Adrenal gland (tissue), 12 donors: ENCODE results near the gene BRD8. TPM values are rescaled to one million over a fixed set of nuclear protein-coding genes. Genes with fewer than 3 reads are reported as not detected.

Experiments
- DNase-seq, 7 donors: peaks; one replicate each; pipeline ENCODE4 v3.0.0-alpha.2; 2019 to 2020
- H3K27ac ChIP-seq, 5 donors: fragments of 200-600 bp; sonication (generic) in 4 of 5; 1 replicate in 3 of 5; 2 replicates in 2 of 5; pipeline versions ENCODE4 v1.5.1 to v1.8.0; 2016 to 2020; ENCODE audit warnings: mild to moderate bottlenecking in 1 of 5
- H3K27me3 ChIP-seq: fragments of 200-600 bp; 2 replicates; pipeline ENCODE4 v1.8.0; 2021
- H3K36me3 ChIP-seq, 2 donors: fragments of 200-600 bp; replicated peaks in 1 of 2; 1 replicate in 1 of 2; 2 replicates in 1 of 2; pipeline versions ENCODE4 v1.5.1 to v1.8.0; 2018 to 2022
- H3K4me1 ChIP-seq, 2 donors: fragments of 200-600 bp; replicated peaks in 1 of 2; 1 replicate in 1 of 2; 2 replicates in 1 of 2; pipeline versions ENCODE4 v1.5.1 to v1.8.0; 2018 to 2021
- H3K4me3 ChIP-seq, 4 donors: fragments of 200-600 bp; sonication (generic) in 3 of 4; one replicate each; pipeline ENCODE4 v1.5.1; 2016 to 2018
- H3K9me3 ChIP-seq, 3 donors: fragments of 200-600 bp; sonication (generic) in 1 of 3; replicated peaks in 1 of 3; 1 replicate in 2 of 3; 2 replicates in 1 of 3; pipeline versions ENCODE4 v1.5.1 to v1.8.0; 2016 to 2021
- POLR2A ChIP-seq, 2 donors: fragments of 450-650 bp; IDR thresholded peaks; one replicate each; pipeline ENCODE4 v1.6.1; 2017; ENCODE audit warnings: antibody characterized with exemption in 2 of 2, mild to moderate bottlenecking in 2 of 2, moderate library complexity in 1 of 2
- WGBS, 4 donors: extraction: QIAGEN DNeasy Blood & Tissue Kit in 2 of 4; methylation state at CpG; one replicate each; pipeline versions ENCODE4 v1.1.5 to v1.1.7; 2013 to 2017; 5-methylcytosine and 5-hydroxymethylcytosine counted together
- intact Hi-C, 2 donors: fragments of 100-400 bp; cut with DNase I; formaldehyde crosslinking; loops; one replicate each; pipeline versions ENCODE4 v1.14.1 to v1.15.0; 2022 to 2023
- polyA plus RNA-seq, 3 donors: library from polyadenylated mRNA; stranded (reverse); fragments of 200-250 nt in 2 of 3; fragments of 350-450 nt in 1 of 3; fragmentation: Illumina TruSeq in 1 of 3; extraction: RNeasy Lipid Tissue Mini Kit (QIAGEN cat#74804) in 1 of 3; gene quantifications; one replicate each; pipeline ENCODE4 v1.2.3, GENCODE V29; 2013 to 2014
- total RNA-seq, 9 donors: library from RNA; depleted of rRNA in 4 of 9; stranded (reverse); fragments of >200 nt in 4 of 9; fragments of 120-200 nt in 1 of 9; fragmentation: NEBNext Ultra II Directional in 1 of 9; extraction: Animal tissue kit (Norgen Biotek cat#: 25700) in 1 of 9; gene quantifications; one replicate each; pipeline versions ENCODE4 v1.1.0 to v1.2.4, GENCODE V29; 2013 to 2023
- TF ChIP-seq, protein P1 (sequence below), 6 experiments: fragments of 450-650 bp in 4 of 6; fragments of 200-600 bp in 2 of 6; sonication (generic) in 1 of 6; IDR thresholded peaks; 1 replicate in 5 of 6; 2 replicates in 1 of 6; pipeline versions ENCODE4 v1.5.1 to v1.8.0; 2016 to 2021; ENCODE audit warnings: antibody characterized with exemption in 6 of 6, mild to moderate bottlenecking in 2 of 6, moderate library complexity in 1 of 6
- donor health status: healthy with polysubstance abuse.
- donor health status: Bipolar disorder and iron deficiency.
- donor health status: DM: yes; HTN: yes; CAD: no.
- donor health status: DM: no; HTN: no; CAD: no.
- donor health status: DM: no; HTN: no; CAD: no.
- donor health status: DM: yes; HTN: yes; CAD: no.

The BRD8 gene
- total and polyA plus RNA-seq, 12 donors, result 16.4 to 74.9 (median 46.9) TPM

DNA sequence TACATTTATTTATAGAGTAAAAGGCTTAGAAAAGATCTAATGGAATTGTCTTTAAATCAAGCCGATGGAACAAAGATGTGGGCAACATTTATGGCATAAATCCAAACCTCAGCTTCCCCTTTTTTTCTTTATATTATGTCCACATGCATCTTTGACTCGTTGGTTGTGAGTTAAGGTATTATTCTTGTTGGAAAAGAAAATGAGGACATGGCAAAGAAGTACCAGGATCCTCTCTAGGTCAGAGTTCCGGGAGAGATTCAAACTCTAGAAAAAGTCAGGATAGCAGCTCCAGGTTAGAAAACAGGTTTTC lies 38.7 kb downstream of the BRD8 start:
- Histone ChIP-seq H3K27ac (no peak overlapping the region), H3K27me3 (no peaks in the 10 kb centered on the region), H3K4me1 (peaks cover 0 to 4% of the 10 kb centered on the region in 2 donors), H3K4me3 (peak overlapping the region in 1 of 4 donors; percentile 58), H3K36me3 (no peaks in the 10 kb centered on the region), H3K9me3 (no peaks in the 10 kb centered on the region)
- TF ChIP-seq, protein P1, sequence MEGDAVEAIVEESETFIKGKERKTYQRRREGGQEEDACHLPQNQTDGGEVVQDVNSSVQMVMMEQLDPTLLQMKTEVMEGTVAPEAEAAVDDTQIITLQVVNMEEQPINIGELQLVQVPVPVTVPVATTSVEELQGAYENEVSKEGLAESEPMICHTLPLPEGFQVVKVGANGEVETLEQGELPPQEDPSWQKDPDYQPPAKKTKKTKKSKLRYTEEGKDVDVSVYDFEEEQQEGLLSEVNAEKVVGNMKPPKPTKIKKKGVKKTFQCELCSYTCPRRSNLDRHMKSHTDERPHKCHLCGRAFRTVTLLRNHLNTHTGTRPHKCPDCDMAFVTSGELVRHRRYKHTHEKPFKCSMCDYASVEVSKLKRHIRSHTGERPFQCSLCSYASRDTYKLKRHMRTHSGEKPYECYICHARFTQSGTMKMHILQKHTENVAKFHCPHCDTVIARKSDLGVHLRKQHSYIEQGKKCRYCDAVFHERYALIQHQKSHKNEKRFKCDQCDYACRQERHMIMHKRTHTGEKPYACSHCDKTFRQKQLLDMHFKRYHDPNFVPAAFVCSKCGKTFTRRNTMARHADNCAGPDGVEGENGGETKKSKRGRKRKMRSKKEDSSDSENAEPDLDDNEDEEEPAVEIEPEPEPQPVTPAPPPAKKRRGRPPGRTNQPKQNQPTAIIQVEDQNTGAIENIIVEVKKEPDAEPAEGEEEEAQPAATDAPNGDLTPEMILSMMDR (IDR thresholded peaks at IDR 0.05), result no peak
- TF ChIP-seq POLR2A (IDR thresholded peaks at IDR 0.05), result no peak
- no peak for DNase-seq
- intact Hi-C loops, result loop anchor here in 1 of 2 donors (10.0 kb wide), 1 partner anchor 105 kb away; the partner anchor contains the start of gene FAM13B
- 51 to 66% (median 56%) methylated on average over 3 of the region's 3 CpGs for WGBS, 4 donors

DNA sequence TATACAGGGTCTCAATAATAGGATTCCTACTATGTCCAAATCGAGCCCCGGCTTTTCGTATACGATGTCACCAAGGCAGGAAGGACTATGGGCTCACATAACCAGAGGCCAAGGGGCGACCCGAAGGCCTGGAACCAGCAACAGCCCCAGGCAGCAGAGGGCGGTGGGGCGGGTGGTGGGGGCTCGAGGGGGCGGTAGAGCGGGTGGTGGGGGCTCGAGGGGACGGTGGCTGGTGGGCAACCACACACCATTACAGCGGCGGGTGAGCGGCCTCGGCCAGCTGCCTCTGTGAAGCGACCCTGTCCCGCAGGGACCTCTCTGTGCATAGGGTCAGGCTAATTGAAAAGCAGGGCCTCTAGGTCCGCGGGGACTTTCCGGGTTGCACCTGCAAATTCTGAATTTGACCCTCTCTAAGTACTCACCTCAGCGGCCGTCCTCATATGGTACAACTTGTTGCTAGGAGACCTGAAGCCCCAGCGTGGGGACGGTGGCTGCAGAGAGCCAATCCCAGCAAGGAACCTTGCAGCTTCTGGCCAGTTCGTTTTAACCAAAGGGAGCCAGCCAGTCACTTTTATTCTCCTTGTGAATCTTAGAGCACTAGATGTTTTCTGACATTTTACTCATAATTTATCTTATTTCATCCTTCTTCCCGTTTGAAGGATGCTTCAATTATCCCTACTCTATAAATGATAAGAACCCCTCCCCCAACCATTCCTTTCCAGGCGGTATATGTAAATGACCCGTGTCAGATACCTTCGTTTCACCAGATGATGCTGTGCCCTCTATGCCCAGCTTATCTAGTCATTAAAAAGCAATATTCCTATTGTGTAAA lies 39.3 kb downstream of the BRD8 start, which contains the start of gene NME5:
Gene NME5, minus strand, starts transcription at position 480 of the 832 bp plus-strand sequence. CDS start 648 bp downstream, outside the sequence.
- H3K36me3 ChIP-seq, result no peaks in the 10 kb centered on the region
- H3K4me3 ChIP-seq, result peak within 1 kb of the TSS in 2 of 4 donors; percentile 33 to 58
- 3 to 11% (median 4%) methylated on average over 15 to 31 of the region's 31 CpGs for WGBS, 4 donors
- no peaks in the 10 kb centered on the region for H3K27me3 ChIP-seq
- H3K4me1 ChIP-seq, result peaks cover 0 to 4% of the 10 kb centered on the region in 2 donors
- intact Hi-C loops, result loop anchor here in 1 of 2 donors (10.0 kb wide), 1 partner anchor 104 kb away; the partner anchor contains the start of gene FAM13B
- no peak within 1 kb of the TSS for H3K27ac ChIP-seq
- H3K9me3 ChIP-seq, result no peaks in the 10 kb centered on the region
- peak; percentile 69 to 89 (median 78) for DNase-seq
- TF ChIP-seq, protein P1 (IDR thresholded peaks at IDR 0.05), result no peak

DNA sequence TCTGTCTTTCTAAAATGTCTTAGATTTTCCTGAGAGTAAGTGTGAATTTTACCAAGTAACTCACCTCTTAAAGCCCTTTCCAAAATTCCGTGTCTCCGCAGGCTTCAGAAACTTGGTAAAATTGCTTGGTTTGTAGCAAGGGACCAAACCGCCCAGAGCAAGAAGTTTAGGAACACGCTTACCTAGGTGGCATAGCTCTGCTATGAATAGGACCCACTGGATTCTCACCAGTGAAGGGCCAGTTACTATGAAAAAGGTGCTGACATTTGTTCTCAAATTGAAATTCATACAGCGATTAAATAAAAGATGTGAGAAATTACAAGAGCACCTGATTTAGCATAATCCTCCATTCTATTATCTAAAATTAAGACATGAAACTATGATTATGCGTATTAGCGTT lies 45.9 kb downstream of the BRD8 start:
- no peak overlapping the region for H3K27ac ChIP-seq
- DNase-seq, result no peak
- WGBS, 4 donors, result 86 to 92% (median 90%) methylated on average over 7 of the region's 7 CpGs
- no peaks in the 10 kb centered on the region for H3K27me3 ChIP-seq
- no peaks in the 10 kb centered on the region for H3K4me1 ChIP-seq
- no peaks in the 10 kb centered on the region for H3K9me3 ChIP-seq
- TF ChIP-seq, protein P1 (IDR thresholded peaks at IDR 0.05), result no peak
- TF ChIP-seq POLR2A (IDR thresholded peaks at IDR 0.05), result no peak
- H3K4me3 ChIP-seq, result peak overlapping the region in 1 of 4 donors; percentile 41
- intact Hi-C loops, result loop anchor here (5.0 to 10.0 kb wide), 2 partner anchors 50 to 98 kb away; partner anchors contain the start of genes WNT8A (in 2 of the 2) and FAM13B (in 1 of the 2)
- H3K36me3 ChIP-seq, result no peaks in the 10 kb centered on the region

DNA sequence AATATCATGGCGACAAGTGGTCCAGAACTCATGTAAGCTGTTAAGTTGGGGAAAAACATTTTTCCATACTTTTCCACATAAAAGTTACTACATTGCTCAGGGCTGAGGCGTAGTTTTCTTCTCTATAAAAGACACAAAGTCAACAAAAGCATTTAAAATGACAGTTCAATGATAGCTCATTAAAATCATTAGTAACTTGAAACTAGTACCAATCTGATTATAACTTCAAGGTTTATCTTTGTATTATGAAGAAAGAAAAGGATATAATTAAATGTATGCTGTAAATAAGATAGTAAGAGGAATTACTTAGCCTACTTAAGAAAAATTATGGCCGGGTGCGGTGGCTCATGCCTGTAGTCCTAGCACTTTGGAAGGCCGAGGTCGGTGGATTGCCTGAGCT lies 49.1 kb downstream of the BRD8 start:
- no peak overlapping the region for H3K4me3 ChIP-seq
- H3K27me3 ChIP-seq, result no peaks in the 10 kb centered on the region
- WGBS, 4 donors, result 91 to 95% (median 93%) methylated on average over 6 of the region's 6 CpGs
- H3K9me3 ChIP-seq, result no peaks in the 10 kb centered on the region
- no peak overlapping the region for H3K27ac ChIP-seq
- TF ChIP-seq, protein P1 (IDR thresholded peaks at IDR 0.05), result no peak
- TF ChIP-seq POLR2A (IDR thresholded peaks at IDR 0.05), result no peak
- H3K4me1 ChIP-seq, result no peaks in the 10 kb centered on the region
- intact Hi-C loops, result no loop called here
- H3K36me3 ChIP-seq, result no peaks in the 10 kb centered on the region
- DNase-seq, result no peak
